GM10847 (cell line): Measurements from ENCODE around the gene FIBCD1.

Source experiments
- POLR2A ChIP-seq: IDR thresholded peaks from 2 replicates; pipeline ENCODE4 v1.6.1; 2011; ENCODE audit not compliant: insufficient read length; ENCODE audit errors: extremely low read depth

Gene FIBCD1

GRCh38 chr9:130894546-130894945 is 44.5 kb downstream of the FIBCD1 start:
- TF ChIP-seq POLR2A = no peak

GRCh38 chr9:130893341-130894101 is 45.5 kb downstream of the FIBCD1 start:
- TF ChIP-seq POLR2A = no peak

GRCh38 chr9:130892477-130893304 is 46.4 kb downstream of the FIBCD1 start:
- TF ChIP-seq POLR2A = no peak

- no peak for TF ChIP-seq POLR2A
These were observed 47.2 kb downstream of the FIBCD1 start for GRCh38 chr9:130891688-130892476.

GRCh38 chr9:130890870-130891687 is 48.0 kb downstream of the FIBCD1 start:
- no peak for TF ChIP-seq POLR2A

- TF ChIP-seq POLR2A = no peak
These were observed 48.9 kb downstream of the FIBCD1 start for GRCh38 chr9:130890124-130890523.

GRCh38 chr9:130888146-130888885 is 50.7 kb downstream of the FIBCD1 start:
- no peak for TF ChIP-seq POLR2A

- no peak for TF ChIP-seq POLR2A
These were observed 51.4 kb downstream of the FIBCD1 start for GRCh38 chr9:130887494-130888144.

GRCh38 chr9:130886981-130887380 is 52.1 kb downstream of the FIBCD1 start:
- TF ChIP-seq POLR2A = no peak

- TF ChIP-seq POLR2A = no peak
These were observed 53.3 kb downstream of the FIBCD1 start for GRCh38 chr9:130885484-130886375.

GRCh38 chr9:130884542-130885483 is 54.2 kb downstream of the FIBCD1 start:
- no peak for TF ChIP-seq POLR2A
